ENCODE results near the gene KCTD18. TPM values are rescaled to one million over a fixed set of nuclear protein-coding genes. Genes with fewer than 3 reads are reported as not detected.

KCTD18 gene
- total RNA-seq, 1 donor from 2014 or later: 13.0 TPM

GRCh38 chr2:200466425-200467418 lies 43.1 kb downstream of the KCTD18 start:
- no peaks in the 10 kb centered on the region for H3K27me3 ChIP-seq
- DNase-seq (no peak), ATAC-seq (peak; percentile 85)
- TF ChIP-seq, protein P1, sequence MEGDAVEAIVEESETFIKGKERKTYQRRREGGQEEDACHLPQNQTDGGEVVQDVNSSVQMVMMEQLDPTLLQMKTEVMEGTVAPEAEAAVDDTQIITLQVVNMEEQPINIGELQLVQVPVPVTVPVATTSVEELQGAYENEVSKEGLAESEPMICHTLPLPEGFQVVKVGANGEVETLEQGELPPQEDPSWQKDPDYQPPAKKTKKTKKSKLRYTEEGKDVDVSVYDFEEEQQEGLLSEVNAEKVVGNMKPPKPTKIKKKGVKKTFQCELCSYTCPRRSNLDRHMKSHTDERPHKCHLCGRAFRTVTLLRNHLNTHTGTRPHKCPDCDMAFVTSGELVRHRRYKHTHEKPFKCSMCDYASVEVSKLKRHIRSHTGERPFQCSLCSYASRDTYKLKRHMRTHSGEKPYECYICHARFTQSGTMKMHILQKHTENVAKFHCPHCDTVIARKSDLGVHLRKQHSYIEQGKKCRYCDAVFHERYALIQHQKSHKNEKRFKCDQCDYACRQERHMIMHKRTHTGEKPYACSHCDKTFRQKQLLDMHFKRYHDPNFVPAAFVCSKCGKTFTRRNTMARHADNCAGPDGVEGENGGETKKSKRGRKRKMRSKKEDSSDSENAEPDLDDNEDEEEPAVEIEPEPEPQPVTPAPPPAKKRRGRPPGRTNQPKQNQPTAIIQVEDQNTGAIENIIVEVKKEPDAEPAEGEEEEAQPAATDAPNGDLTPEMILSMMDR (IDR thresholded peaks at IDR 0.05): no peak
- no peak overlapping the region for H3K4me3 ChIP-seq
- peak overlapping the region; percentile 25 for H3K27ac ChIP-seq
- intact Hi-C loops (cut with DNase I): no loop called here
- H3K36me3 ChIP-seq: peaks cover 47% of the 10 kb centered on the region
- H3K9me3 ChIP-seq: no peaks in the 10 kb centered on the region
- peaks cover 4% of the 10 kb centered on the region for H3K4me1 ChIP-seq

DNA sequence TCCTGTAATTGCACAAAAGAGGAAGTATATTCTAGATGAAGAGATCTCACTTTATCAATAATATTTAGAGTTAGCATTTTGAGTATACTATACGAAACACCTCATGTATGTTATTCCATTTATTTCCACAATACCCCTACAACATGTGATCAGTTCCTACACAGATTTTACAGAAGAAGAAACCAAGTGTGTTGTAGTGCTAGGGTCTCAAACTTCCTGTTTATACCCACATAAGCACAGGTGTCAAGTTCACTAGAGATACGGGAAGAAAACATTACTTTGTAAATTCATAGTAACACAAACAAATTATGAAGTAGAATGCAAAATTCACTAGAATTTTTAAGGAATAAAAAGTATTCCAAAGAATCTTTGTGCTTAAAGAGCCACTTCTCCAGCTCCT lies 46.4 kb downstream of the KCTD18 start:
- intact Hi-C loops (cut with DNase I): no loop called here
- no peak overlapping the region for H3K27ac ChIP-seq
- no peak for ATAC-seq
- no peaks in the 10 kb centered on the region for H3K9me3 ChIP-seq
- H3K27me3 ChIP-seq: no peaks in the 10 kb centered on the region
- DNase-seq: no peak
- TF ChIP-seq, protein P1 (IDR thresholded peaks at IDR 0.05): no peak
- peaks cover 29% of the 10 kb centered on the region for H3K36me3 ChIP-seq
- peaks cover 4% of the 10 kb centered on the region for H3K4me1 ChIP-seq
- H3K4me3 ChIP-seq: no peak overlapping the region

DNA sequence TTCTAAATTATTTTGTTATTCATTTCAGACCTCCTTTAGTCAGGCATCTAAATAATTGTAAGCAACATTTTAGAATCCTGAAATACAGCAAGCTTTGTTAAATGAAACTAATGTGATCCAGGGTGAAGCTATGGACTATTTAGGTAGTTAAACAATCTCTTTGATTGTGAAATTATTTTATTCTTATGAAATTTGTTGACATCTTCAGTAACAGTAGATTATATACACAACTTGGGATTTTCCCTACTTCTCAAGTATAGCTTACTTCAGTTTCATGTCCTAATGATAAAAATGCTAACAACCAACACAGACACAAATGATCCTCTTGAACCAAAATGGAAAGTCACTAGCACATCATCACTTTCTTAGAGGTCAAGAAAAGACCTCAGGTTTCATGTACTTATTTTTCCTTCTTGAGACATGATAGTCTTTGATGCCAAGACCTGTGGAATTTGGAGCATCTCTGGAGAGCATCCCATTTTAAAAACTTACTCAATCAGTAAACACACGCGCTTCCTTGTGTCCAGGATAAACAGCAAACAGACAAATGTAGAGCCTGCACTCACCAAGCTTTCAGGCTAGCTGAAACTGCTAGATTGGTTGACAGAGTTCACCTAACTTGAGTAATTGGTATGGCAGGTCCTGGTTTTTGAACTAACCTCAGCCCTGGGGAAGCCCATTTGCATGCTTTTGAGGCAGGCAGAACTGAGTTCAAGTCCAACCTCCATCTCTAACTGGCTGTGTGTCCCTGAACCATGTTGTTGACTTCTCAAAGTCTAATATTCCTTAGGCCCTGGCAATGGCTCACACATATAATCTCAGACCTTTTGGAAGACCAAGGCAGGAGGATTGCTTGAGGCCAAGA lies 47.8 kb downstream of the KCTD18 start:
- no peak overlapping the region for H3K4me3 ChIP-seq
- DNase-seq: no peak
- H3K27ac ChIP-seq: no peak overlapping the region
- H3K4me1 ChIP-seq: no peaks in the 10 kb centered on the region
- no peaks in the 10 kb centered on the region for H3K27me3 ChIP-seq
- peaks cover 18% of the 10 kb centered on the region for H3K36me3 ChIP-seq
- TF ChIP-seq, protein P1 (IDR thresholded peaks at IDR 0.05): no peak
- ATAC-seq: no peak
- intact Hi-C loops (cut with DNase I): no loop called here
- H3K9me3 ChIP-seq: no peaks in the 10 kb centered on the region

GRCh38 chr2:200459101-200459500 lies 50.8 kb downstream of the KCTD18 start:
- Histone ChIP-seq H3K4me3 (no peak overlapping the region), H3K36me3 (peaks cover 20% of the 10 kb centered on the region), H3K27me3 (no peaks in the 10 kb centered on the region), H3K4me1 (peaks cover 7% of the 10 kb centered on the region), H3K27ac (no peak overlapping the region), H3K9me3 (no peaks in the 10 kb centered on the region)
- no peak for DNase-seq
- intact Hi-C loops (cut with DNase I): no loop called here
- TF ChIP-seq, protein P1 (IDR thresholded peaks at IDR 0.05): no peak
- ATAC-seq: no peak

DNA sequence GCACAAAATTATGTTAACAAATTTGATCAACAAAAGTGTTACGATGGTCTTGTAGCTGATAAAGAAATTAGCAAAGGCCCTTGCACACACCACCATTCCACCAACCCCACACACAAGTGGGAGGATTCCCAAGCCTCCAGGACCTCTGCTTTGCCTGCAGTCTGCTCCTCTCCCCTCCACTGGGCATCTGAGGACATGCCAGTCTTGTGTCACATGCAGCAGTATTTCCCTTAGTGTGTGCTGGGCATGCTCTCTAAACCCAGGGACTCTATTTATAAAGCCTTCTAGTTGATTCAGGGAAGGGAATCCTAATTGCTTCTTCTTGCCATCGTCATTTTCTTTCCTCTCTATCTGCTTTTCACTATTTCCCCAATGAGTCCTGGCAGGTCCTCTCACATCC lies 53.3 kb downstream of the KCTD18 start:
- ATAC-seq: no peak
- H3K9me3 ChIP-seq: no peaks in the 10 kb centered on the region
- no peak overlapping the region for H3K27ac ChIP-seq
- peaks cover 13% of the 10 kb centered on the region for H3K36me3 ChIP-seq
- H3K4me3 ChIP-seq: no peak overlapping the region
- intact Hi-C loops (cut with DNase I): no loop called here
- DNase-seq: no peak
- no peaks in the 10 kb centered on the region for H3K27me3 ChIP-seq
- peaks cover 7% of the 10 kb centered on the region for H3K4me1 ChIP-seq
- TF ChIP-seq, protein P1 (IDR thresholded peaks at IDR 0.05): no peak
